A549 treated with CpdA at 1 μM for 4 hours (cell line): ENCODE data around the gene RPE. TPM values are rescaled to one million over a fixed set of nuclear protein-coding genes. Genes with fewer than 3 reads are reported as not detected.

Experiments
- total RNA-seq: library from RNA; stranded (reverse); fragments of 200-300 nt; extraction: Qiagen RNA extraction; gene quantifications from 5 replicates; pipeline ENCODE4 v1.2.3, GENCODE V29; 2022; ENCODE audit warnings: low read depth

The RPE gene
- total RNA-seq: 61.7 to 75.1 TPM (median 67.4 TPM) in 5 replicates

DNA sequence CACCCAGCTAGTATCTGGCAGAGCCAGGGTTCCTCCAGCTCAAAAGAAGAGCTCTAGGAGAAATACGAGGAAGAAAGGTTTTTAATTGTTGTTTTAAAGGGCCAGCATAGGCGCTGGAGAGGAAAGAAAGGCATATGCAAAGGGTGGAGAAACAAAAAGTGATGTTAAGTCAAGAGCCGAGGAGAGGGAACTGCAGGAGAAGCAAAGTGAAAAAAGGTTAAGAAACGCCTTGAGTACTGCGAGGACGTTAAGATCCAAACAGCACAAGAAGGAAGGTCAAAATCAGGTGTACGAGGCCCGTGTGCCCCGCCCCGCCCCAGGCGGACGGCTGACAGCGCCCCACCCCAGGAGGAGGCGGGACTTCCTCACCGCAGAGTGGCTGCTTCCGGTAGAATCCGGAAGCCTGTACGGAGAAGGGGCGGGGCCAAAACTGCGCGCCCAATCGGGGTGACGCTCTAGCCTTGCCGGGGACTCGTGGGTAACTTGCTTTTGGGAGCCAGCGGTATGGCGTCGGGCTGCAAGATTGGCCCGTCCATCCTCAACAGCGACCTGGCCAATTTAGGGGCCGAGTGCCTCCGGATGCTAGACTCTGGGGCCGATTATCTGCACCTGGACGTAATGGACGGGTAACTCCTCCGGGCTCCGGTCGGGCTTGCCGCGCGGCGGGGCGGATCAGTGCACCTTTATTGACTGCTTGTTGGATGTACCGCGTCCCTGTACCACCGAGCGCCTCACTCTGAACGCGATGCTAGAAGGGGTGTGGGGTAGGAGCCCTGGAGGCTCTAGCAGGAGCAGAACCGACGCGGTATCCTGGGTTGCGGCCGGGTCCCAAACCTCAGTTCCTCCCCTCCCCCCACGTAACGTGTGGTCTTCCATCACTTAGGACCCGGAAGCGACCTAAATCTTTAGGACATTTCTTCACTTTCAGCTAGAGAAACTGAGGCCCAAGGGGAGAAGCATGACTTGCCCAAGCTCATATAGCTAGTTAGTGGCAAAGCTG lies at the start of gene RPE:
Gene RPE, plus strand, starts transcription at position 481 of the 1,000 bp plus-strand sequence. Its CDS starts 24 bp downstream, at position 505.

Other genes with a start within 250 kb of the RPE start
- gene UNC80, start 230.8 kb upstream of the RPE start, total RNA-seq: not detected in 5 replicates
- 0.47 to 0.84 TPM (median 0.65 TPM) in 5 replicates for gene KANSL1L, start 168.8 kb downstream of the RPE start, total RNA-seq
- 0.03 to 0.07 TPM (median 0.06 TPM) in 4 of 5 replicates, not detected in the other for gene ACADL, start 222.8 kb downstream of the RPE start, total RNA-seq